GM12878 (cell line): ENCODE data around the gene POLRMT.
"Not testable (repeated sequence)": the region's sequence is repeated elsewhere in the genome, so short reads cannot be mapped to it uniquely, and the experiment has no call there.

Experiments used
- BCLAF1 ChIP-seq: fragments of 450-650 bp; IDR thresholded peaks from 2 replicates; pipeline ENCODE4 v1.6.1; 2017; ENCODE audit warnings: antibody characterized with exemption, mild to moderate bottlenecking, moderate library complexity
- REST ChIP-seq: IDR thresholded peaks from 2 replicates; pipeline ENCODE4 v1.6.1; 2012; ENCODE audit warnings: mild to moderate bottlenecking, low read depth, low read length
- SMAD1 ChIP-seq: fragments of 450-650 bp; IDR thresholded peaks from 2 replicates; pipeline ENCODE4 v1.6.1; 2018; ENCODE audit warnings: mild to moderate bottlenecking, low read depth; ENCODE audit not compliant: partially characterized antibody

GRCh38 chr19:668675-669434 is 35.5 kb upstream of the POLRMT start:
- not testable (repeated sequence) for TF ChIP-seq SMAD1, REST, BCLAF1
